ENCODE data around the gene NR2F2. TPM values are rescaled to one million over a fixed set of nuclear protein-coding genes. Genes with fewer than 3 reads are reported as not detected.

The NR2F2 gene
- total RNA-seq, 4 donors from 2014 or later = 11.3 to 29.5 (median 18.4) TPM

DNA sequence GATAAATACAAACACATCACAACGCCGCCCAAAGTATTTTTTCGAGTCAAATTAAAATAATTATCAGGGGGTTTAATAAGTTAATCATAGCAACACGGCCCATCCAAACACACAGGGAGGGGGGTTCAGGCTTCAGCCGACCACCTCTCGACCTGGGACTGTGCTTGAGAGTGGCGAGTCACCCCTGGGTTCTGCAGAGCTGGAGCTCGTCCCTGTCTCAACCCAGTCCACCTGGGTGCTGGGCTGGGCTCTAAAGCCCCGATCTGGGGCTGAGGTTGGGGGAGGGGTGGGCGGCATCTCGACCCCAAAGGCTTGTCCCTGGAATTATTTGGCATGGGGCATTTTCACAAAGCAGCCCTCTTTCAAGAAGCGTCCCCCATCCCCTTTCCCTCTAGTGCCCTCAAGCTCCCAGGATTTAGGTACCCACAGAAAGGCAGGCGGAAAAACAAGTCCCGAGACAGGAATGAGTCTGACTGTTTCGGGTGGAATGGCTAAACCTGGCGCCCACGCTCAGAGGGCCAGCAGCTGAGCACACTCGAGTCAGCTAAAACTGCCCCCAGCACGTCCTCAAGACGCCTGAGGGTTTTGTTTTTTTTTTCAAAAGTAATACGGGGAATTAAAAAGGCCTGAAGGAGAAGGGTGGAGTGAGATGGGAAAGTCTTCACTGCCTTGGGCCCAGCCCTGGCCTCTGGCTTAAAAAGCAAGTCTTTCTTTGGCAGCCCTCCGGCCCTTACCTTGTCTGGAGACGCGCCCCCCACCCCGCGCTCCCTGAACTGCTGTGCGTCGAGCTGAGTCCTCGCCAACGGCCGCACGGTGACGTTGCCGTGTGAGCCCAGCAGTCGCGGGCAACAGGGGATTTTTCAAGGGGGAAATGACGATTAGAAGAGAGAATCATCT, 32.5 kb downstream of the NR2F2 start:
- in situ Hi-C loops (cut with MboI; ENCODE audit: low pct_ligation_motif_present in 1 of 4, low pct_unique_long_range_greater_than_20kb in 1 of 4, low sequenced_read_pairs in 3 of 4) = loop anchor here in 2 of 4 donors (25.0 kb wide), 3 partner anchors 524 to 1399 kb away; no protein-coding TSS in a partner anchor
- intact Hi-C loops (cut with DNase I; ENCODE audit: low total_unique reads) = loop anchor here (5.0 kb wide), 1 partner anchor 1514 kb away; no protein-coding TSS in a partner anchor
- Histone ChIP-seq H3K4me3 (no peak overlapping the region), H3K27ac (no peak overlapping the region), H3K9me3 (no peaks in the 10 kb centered on the region), H3K36me3 (no peaks in the 10 kb centered on the region), H3K4me1 (peaks cover 0 to 14% (median 7%) of the 10 kb centered on the region in 4 donors), H3K27me3 (peaks cover 100% of the 10 kb centered on the region)
- TF ChIP-seq POLR2AphosphoS5 (IDR thresholded peaks at IDR 0.05) (no peak), EP300 (IDR thresholded peaks at IDR 0.05; ENCODE audit: low read depth) (no peak), POLR2A (IDR thresholded peaks at IDR 0.05) (no peak)
- TF ChIP-seq, protein P1, sequence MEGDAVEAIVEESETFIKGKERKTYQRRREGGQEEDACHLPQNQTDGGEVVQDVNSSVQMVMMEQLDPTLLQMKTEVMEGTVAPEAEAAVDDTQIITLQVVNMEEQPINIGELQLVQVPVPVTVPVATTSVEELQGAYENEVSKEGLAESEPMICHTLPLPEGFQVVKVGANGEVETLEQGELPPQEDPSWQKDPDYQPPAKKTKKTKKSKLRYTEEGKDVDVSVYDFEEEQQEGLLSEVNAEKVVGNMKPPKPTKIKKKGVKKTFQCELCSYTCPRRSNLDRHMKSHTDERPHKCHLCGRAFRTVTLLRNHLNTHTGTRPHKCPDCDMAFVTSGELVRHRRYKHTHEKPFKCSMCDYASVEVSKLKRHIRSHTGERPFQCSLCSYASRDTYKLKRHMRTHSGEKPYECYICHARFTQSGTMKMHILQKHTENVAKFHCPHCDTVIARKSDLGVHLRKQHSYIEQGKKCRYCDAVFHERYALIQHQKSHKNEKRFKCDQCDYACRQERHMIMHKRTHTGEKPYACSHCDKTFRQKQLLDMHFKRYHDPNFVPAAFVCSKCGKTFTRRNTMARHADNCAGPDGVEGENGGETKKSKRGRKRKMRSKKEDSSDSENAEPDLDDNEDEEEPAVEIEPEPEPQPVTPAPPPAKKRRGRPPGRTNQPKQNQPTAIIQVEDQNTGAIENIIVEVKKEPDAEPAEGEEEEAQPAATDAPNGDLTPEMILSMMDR (IDR thresholded peaks at IDR 0.05) = no peak
- DNase-seq = no peak
- 34 to 48% methylated on average over 9 to 37 of the region's 37 CpGs for WGBS, 2 donors (ENCODE audit: low coverage in 1 of 2)

DNA sequence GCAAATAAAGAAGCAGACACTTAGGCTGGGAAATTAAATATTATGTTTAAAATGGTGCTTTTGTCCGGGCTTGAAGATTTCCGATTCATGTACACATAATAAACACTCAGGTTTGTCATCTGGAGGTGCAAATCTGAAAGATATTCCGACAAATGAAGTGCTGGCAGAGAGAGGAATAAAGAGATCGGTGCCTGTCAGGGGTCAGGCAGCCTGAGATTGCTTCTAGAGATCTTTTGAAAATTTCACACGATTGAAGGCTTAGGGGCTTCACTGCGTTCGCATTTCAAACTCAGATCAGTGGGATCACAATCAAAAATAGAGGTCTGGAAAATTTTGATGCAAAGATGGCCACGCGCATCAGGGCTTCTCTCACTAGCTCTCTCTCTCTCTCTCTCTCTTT, 33.2 kb downstream of the NR2F2 start:
- Histone ChIP-seq H3K9me3 (no peaks in the 10 kb centered on the region), H3K4me3 (no peak overlapping the region), H3K36me3 (no peaks in the 10 kb centered on the region), H3K27ac (no peak overlapping the region), H3K27me3 (peaks cover 100% of the 10 kb centered on the region), H3K4me1 (peaks cover 0 to 13% (median 6%) of the 10 kb centered on the region in 4 donors)
- TF ChIP-seq POLR2AphosphoS5 (IDR thresholded peaks at IDR 0.05) = no peak
- no peak for TF ChIP-seq POLR2A (IDR thresholded peaks at IDR 0.05)
- TF ChIP-seq, protein P1 (IDR thresholded peaks at IDR 0.05) = no peak
- TF ChIP-seq EP300 (IDR thresholded peaks at IDR 0.05; ENCODE audit: low read depth) = no peak
- no peak for DNase-seq
- in situ Hi-C loops (cut with MboI; ENCODE audit: low pct_ligation_motif_present in 1 of 4, low pct_unique_long_range_greater_than_20kb in 1 of 4, low sequenced_read_pairs in 3 of 4) = loop anchor here in 2 of 4 donors (25.0 kb wide), 3 partner anchors 524 to 1399 kb away; no protein-coding TSS in a partner anchor
- 47 to 50% methylated on average over 8 to 9 of the region's 9 CpGs for WGBS, 2 donors (ENCODE audit: low coverage in 1 of 2)
- intact Hi-C loops (cut with DNase I; ENCODE audit: low total_unique reads) = loop anchor here (5.0 kb wide), 1 partner anchor 1514 kb away; no protein-coding TSS in a partner anchor

DNA sequence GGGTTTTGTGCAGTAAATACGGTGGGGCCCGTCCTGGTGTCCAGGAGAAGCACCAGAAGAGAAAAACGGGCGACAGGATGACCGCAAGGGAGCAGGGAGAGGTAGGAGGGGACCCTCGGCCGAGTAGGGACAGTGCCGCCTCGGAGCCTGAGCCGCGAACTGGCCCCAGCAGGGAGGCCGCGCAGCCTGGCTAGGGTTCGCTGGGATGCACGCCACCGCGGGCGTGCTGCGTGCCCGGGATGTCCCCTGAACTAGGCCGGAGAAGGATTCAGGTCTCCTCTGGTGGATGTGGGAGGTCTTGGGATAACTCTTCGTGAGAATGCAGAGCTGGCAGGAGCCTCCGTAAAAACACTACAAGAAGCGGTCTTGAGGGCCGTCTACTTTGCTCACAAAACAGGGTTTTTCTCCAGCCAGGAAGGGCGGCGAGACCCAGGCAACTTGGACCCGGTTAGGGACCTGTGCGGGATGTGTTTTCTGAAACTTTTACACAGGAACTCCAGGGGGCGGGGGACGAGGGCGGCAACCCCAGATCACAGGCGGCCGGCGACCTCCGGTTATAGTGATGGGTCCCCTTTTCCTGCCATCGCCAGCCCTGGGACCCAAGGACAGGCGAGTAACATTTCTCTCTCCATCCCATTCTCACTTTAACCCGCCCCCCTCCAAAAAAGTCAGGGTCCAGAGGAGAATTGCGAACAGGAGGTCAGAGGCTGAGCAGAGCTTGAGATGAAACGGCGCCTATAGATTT, 35.5 kb downstream of the NR2F2 start:
- Histone ChIP-seq H3K36me3 (no peaks in the 10 kb centered on the region), H3K27me3 (peaks cover 98% of the 10 kb centered on the region), H3K4me1 (no peaks in the 10 kb centered on the region), H3K27ac (no peak overlapping the region), H3K9me3 (no peaks in the 10 kb centered on the region), H3K4me3 (no peak overlapping the region)
- DNase-seq = no peak
- 42 to 71% methylated on average over 9 to 42 of the region's 42 CpGs for WGBS, 2 donors (ENCODE audit: low coverage in 1 of 2)
- intact Hi-C loops (cut with DNase I; ENCODE audit: low total_unique reads) (no loop called here), in situ Hi-C loops (cut with MboI; ENCODE audit: low pct_ligation_motif_present in 1 of 4, low pct_unique_long_range_greater_than_20kb in 1 of 4, low sequenced_read_pairs in 3 of 4) (loop anchor here in 2 of 4 donors (25.0 kb wide), 3 partner anchors 521 to 1396 kb away; no protein-coding TSS in a partner anchor)
- no peak for TF ChIP-seq POLR2A (IDR thresholded peaks at IDR 0.05)
- TF ChIP-seq, protein P1 (IDR thresholded peaks at IDR 0.05) = no peak
- no peak for TF ChIP-seq EP300 (IDR thresholded peaks at IDR 0.05; ENCODE audit: low read depth)
- TF ChIP-seq POLR2AphosphoS5 (IDR thresholded peaks at IDR 0.05) = no peak

DNA sequence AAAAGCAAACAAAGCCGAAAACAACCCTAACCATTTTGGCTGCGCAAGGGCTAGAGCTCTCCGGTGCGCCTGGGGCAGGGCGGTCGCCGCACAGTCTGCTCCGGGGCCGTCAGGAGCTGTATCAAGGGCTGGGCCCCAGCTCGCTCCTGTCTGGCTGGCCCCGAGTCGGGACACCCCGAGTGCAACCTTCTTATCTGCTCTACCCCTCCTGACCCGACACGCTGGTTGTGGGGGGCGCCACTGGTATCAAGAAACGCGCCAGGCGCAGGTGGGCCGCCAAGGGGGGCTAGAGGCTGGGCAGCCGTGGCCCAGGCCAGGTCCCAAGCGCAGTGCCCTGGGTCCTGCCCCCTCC, 36.0 kb downstream of the NR2F2 start:
- peaks cover 92% of the 10 kb centered on the region for H3K27me3 ChIP-seq

More for the DNA sequence above, 36.0 kb downstream of the NR2F2 start:
- no peaks in the 10 kb centered on the region for H3K9me3 ChIP-seq
- in situ Hi-C loops (cut with MboI; ENCODE audit: low pct_ligation_motif_present in 1 of 4, low pct_unique_long_range_greater_than_20kb in 1 of 4, low sequenced_read_pairs in 3 of 4) = loop anchor here in 2 of 4 donors (25.0 kb wide), 3 partner anchors 521 to 1396 kb away; no protein-coding TSS in a partner anchor
- TF ChIP-seq, protein P1 (IDR thresholded peaks at IDR 0.05) = no peak
- no peak for TF ChIP-seq POLR2AphosphoS5 (IDR thresholded peaks at IDR 0.05)
- TF ChIP-seq POLR2A (IDR thresholded peaks at IDR 0.05) = no peak
- no peak for TF ChIP-seq EP300 (IDR thresholded peaks at IDR 0.05; ENCODE audit: low read depth)
- no peak overlapping the region for H3K27ac ChIP-seq
- 46% methylated on average over 22 of the region's 22 CpGs; no CpG with 5 or more reads in 1 of the 2 donors for WGBS, 2 donors (ENCODE audit: low coverage in 1 of 2)
- intact Hi-C loops (cut with DNase I; ENCODE audit: low total_unique reads) = no loop called here
- H3K36me3 ChIP-seq = no peaks in the 10 kb centered on the region
- H3K4me3 ChIP-seq = no peak overlapping the region
- DNase-seq = no peak
- H3K4me1 ChIP-seq = no peaks in the 10 kb centered on the region

Measured in transverse colon (tissue), 4 donors.